HG03280 (cell line): ENCODE data around the gene WDR41.
"Not testable (repeated sequence)": the region's sequence is repeated elsewhere in the genome, so short reads cannot be mapped to it uniquely, and the experiment has no call there.

Experiments used
- ATAC-seq: cut with Tn5 transposase; IDR thresholded peaks from one replicate; pipeline ENCODE4 v1.9.1; 2021; ENCODE audit warnings: mild to moderate bottlenecking, moderate library complexity; ENCODE audit not compliant: unreplicated experiment

Gene WDR41

DNA sequence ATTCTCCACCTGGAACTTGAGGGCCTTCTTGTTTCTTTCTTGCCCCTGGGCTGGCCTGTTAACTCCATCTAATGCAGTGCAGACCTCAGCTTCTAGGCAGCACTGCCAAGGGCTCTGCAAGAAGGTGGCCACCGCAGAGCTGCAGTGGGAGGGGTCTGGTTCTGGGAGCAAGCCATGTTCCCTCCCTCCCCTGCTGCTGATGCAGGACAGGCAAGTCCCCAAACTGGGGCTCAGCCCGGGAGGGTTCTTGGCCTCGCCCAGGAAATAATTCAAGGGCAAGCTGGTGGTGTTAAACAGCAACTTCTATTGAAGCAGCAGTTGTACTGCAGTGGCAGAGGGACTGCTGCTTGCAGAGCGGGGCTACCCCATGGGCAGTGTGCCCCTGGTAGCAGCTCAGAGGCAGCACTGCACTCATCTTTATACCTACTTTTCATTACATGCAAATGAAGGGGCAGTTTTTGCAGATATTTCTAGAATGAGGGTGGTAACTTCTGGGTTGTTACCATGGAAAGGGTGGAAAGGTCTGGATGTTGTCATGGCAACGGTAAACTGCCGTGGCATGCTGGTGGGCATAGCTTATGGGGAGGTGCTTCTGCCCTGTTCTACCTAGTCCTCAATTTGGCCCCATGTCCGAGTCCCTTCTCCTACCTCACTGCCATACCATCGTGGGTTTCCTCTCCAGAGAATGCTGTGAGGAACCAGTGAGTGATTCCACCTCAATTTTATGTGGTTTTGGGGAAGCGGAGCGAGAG, 82.1 kb downstream of the WDR41 start:
- ATAC-seq = no peak

- no peak for ATAC-seq
Observed at GRCh38 chr5:77407152-77407551, 85.0 kb downstream of the WDR41 start.

GRCh38 chr5:77402796-77403195, 89.3 kb downstream of the WDR41 start:
- ATAC-seq = no peak

- ATAC-seq = no peak
Observed at GRCh38 chr5:77400645-77401044, 91.5 kb downstream of the WDR41 start.

DNA sequence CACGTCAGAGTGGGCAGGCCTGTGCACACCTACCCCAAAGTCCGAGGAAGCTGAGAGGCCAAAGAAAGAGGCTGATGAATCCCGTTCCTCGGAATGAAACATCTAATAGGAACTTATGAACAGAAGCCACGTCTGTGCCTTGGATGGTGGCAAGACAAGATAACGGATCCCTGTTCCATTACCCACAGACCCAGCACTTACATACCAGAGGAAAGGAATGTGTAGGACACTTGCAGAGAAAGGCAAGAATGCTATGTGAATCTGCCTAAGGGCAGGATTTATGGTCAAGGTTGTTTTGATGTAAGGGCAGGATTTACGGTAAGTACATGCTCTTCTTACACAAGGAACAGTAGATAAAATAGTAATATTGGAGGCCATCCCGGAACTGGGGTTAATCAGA, 93.2 kb downstream of the WDR41 start:
- ATAC-seq = no peak

DNA sequence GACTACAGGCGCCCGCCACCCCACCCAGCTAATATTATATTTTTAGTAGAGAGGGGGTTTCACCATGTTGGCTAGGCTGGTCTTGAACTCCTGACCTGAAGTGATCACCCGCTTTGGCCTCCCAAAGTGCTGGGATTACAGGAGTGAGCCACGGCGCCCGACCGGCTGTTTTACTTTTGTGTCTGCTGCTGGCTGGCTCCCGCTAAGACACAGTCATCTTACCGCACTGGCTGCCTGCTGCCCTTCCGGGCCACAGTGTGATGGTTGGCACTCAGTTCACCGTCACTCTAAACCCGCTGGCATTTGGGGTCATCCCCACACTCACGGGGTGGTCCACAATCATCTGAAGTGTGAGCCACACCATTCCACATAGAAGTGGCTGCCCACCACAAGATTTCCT, 93.7 kb downstream of the WDR41 start:
- no peak for ATAC-seq

DNA sequence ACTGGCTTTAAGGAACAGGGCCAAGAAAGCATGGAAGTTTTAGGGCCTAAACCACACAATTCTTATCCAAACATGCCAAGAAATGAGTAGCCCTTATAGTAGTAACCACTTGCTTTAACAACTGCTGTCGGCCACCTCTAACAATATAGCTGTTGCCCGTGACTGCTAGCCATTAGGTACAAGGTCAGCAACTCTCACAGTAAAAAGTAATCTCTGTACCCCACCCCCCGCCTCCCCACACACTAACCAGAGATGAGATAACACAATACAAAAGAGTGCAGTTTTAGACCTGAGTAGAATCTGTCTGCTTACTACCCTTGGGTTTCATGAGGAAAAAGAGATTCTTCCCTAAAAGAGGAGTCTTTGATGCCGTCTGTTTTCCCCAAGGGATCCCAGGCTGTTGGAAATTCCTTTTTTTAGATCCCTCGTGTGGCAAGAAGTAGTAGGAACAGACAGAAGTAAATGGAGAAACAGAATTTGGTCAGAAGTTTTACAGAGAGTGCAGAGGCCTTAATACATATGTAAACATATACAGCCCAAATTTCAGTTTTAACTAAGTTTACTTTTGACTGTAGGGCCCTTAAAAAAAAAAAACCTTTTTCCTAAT, 94.3 kb downstream of the WDR41 start:
- no peak for ATAC-seq

DNA sequence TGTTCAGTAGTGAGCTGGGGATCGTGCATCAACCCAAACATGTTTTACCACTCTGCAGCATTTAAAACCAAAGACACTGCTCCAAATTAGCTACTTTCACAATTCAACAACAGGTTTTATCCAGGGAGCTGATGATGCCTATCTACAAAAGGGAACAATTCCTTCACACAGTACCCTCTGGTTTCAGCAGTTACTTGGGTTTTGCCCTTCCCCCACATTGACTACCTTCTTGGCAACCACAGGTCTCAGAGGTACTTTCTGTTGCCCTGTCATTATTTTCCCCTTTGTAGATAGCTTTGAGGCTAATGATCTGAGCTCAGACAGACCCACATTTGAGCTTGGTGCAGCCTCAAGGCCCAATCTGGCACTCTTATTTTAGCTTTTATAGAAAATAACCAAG, 96.1 kb downstream of the WDR41 start:
- ATAC-seq = no peak

DNA sequence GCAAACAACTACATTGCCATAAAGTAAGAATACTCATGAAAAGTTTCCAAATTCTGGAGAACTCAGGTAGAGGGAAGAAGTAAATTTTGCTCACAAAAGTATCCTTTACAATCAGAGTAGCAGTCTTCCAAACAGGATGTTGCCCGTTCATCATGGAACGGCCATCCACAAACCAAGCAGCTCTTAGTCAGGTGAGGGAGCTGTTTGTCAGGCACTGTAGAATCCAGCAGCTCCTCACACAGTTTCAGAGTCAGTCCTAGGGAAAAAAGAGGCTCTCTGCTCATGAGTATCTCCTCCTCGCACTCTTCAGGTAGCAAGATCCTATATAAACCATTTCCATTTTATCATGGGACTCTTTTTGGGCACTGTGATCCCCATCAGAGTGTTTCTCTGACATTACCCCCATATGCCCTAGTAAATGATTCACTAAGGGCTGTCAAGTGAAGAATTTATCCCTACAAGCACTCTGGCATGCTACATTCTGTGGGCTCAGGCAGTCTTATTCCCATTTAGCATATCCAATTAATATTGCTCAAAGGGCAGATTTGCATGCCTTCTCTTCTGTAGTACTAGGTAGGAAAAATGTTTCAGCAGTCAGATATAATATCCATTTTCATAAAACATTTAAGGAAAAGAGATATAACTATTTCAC, 97.9 kb downstream of the WDR41 start:
- ATAC-seq = no peak

DNA sequence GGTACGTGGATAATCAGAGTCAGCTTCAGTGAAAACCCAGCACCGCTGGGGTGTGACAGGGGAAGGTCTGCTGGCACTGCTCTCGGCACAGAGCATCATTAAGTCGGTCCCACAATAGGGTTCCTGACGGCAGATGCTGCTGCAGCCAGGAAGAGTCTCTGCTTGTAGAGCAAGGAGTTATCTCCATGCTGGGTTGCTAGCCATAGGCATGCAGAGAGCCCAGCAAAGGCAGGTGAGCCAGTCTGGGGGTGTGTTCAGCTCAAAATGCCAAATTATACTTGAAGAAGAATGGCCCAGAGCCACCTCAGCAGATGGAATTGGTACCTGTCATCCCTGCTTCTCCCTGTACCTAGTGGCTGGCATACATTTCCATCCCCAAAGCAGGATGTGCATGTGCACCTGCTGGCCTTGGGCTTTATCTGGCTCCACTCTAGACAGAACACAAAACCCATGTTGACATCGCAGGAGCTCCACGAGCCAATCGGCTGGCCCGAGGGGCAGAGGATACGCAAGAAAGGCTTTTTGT, 100.8 kb downstream of the WDR41 start:
- ATAC-seq = no peak

DNA sequence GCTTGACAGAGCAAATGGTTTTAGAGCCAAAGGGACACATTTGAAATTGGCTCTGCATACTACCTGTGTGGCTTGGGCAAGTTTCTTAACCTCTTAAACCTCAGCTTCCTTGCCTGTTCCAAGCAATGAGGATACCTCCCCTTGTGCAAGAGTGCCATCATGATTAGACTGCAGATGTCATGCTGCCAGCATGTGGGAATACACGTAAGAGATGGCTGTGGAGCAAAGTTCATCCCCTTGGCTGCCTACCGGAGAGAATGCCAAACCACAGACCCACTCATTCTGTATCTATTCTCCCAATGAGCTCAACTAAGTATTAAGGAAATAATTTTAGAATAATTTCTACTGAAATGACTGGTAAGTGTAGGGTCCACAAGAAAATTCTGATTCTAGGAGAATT, 101.3 kb downstream of the WDR41 start:
- no peak for ATAC-seq

GRCh38 chr5:77390221-77390620, 101.9 kb downstream of the WDR41 start:
- no peak for ATAC-seq

GRCh38 chr5:77389746-77390145, 102.4 kb downstream of the WDR41 start:
- no peak for ATAC-seq

- not testable (repeated sequence) for ATAC-seq
Observed at GRCh38 chr5:77386340-77386739, 105.8 kb downstream of the WDR41 start.

DNA sequence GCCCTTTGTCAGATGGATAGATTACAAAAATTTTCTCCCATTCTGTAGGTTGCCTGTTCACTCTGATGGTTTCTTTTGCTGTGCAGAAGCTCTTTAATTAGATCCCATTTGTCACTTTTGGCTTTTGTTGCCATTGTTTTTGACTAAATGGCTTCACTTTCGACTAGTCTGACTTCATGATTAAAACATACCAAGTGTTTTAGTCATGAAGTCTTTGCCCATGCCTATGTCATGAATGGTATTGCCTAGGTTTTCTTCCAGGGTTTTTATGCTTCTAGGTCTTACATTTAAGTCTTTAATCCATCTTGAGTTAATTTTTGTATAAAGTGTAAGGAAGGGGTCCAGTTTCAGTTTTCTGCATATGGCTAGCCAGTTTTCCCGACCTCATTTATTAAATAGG, 108.8 kb downstream of the WDR41 start:
- not testable (repeated sequence) for ATAC-seq
